ENCODE data around the gene GRIN3A.

Gene GRIN3A

DNA sequence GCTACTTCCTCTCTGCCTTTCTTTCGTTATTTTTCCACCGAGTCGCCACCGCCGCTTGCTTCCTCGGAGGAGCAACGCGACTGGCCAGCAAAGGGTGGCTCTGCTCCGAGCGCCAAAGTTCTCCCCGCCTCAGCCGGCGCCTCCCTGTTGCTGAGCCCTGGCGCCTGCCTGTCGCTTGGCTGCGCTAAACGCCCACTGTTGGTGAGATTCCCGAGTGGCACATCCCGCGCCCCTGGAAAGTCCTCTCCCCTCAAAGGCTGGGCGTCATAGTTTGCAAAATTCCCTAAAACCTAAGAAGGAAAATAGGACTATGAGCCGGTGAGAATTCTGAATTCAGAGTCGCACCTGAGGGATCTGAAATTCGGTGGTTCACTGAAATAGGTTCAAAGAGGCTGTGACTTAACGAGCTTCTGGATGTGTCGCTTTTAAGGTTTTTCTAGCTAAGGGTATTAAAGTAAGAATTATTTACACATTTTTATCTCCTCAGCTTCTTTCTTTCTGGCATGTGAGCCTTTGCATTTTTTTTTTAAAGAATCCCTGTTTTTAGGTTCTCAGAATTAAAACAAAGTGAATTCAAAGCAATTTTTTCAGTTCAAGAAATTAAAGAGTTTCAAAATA lies at the start of gene GRIN3A:
Gene GRIN3A (minus strand): TSS at position 82 of the 618 bp plus-strand sequence. CDS start 668 bp downstream, outside the sequence.
- peak within 1 kb of the TSS; percentile 23 for H3K4me3 ChIP-seq (ENCODE audit: low read length)
- no peak for DNase-seq (ENCODE audit: low read depth)
- TF ChIP-seq, protein P1, sequence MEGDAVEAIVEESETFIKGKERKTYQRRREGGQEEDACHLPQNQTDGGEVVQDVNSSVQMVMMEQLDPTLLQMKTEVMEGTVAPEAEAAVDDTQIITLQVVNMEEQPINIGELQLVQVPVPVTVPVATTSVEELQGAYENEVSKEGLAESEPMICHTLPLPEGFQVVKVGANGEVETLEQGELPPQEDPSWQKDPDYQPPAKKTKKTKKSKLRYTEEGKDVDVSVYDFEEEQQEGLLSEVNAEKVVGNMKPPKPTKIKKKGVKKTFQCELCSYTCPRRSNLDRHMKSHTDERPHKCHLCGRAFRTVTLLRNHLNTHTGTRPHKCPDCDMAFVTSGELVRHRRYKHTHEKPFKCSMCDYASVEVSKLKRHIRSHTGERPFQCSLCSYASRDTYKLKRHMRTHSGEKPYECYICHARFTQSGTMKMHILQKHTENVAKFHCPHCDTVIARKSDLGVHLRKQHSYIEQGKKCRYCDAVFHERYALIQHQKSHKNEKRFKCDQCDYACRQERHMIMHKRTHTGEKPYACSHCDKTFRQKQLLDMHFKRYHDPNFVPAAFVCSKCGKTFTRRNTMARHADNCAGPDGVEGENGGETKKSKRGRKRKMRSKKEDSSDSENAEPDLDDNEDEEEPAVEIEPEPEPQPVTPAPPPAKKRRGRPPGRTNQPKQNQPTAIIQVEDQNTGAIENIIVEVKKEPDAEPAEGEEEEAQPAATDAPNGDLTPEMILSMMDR (conservative IDR thresholded peaks at IDR 0.05; ENCODE audit: low read length), result no peak

DNA sequence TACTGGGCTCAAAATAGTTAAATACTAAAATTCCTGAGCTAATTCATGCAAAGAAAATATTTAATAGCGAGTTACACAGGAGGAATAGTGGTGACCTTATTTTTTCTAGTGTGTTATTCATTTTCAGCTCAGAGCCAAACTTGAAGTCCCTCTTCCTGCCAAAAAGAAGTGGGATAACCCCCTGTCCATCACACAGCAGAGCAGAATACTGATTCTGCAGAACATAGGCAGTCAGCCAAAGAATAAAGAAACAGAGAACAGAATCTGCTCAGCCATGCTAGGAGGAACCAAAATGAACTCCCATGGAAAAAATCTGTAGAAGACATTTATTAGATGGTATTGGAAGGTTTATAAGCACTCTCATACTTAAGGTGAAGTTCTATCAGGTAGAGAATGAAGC lies 49.4 kb upstream of the GRIN3A start:
- TF ChIP-seq, protein P1 (conservative IDR thresholded peaks at IDR 0.05; ENCODE audit: low read length), result no peak
- DNase-seq (ENCODE audit: low read depth), result no peak
- H3K4me3 ChIP-seq (ENCODE audit: low read length), result no peak overlapping the region

DNA sequence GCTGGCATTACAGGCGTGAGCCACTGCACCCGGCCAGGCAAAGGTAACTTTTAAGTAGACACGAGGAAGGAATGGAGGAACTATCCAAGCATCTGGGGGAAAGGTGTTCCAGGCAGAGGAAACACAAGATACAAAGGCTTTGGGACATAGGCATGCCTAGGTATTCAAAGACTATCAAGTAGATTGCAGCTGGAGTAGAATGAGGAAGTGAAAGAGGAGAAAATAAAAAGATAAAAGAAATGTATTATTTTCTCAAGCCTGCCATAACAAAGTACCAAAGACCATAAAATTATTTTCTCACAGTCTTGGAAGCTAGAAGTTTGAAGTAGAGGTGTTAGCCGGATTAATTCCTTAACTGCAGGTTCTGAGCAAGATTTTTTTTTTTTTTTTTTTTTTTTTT lies 39.9 kb upstream of the GRIN3A start:
- TF ChIP-seq, protein P1 (conservative IDR thresholded peaks at IDR 0.05; ENCODE audit: low read length), result no peak
- H3K4me3 ChIP-seq (ENCODE audit: low read length), result no peak overlapping the region
- DNase-seq (ENCODE audit: low read depth), result no peak

DNA sequence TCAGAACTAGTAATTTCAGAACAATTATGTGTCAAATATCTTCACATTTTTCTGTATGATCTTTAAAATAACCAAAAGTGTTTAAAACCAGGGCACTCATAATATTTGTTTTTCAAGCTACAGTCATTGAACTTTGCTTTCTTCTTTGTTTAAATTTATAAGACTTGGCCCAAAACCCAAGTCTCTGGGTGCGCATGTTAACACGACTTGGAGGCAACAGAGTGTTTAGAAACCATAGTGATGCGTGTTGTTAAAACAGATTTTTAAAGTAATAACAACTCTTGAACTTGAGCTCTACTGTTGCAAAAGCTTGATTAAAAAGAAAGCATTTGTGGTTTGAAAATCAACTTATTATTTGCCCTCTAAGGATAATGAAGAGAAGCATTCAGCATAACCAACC lies 26.0 kb upstream of the GRIN3A start:
- no peak for DNase-seq (ENCODE audit: low read depth)
- no peak overlapping the region for H3K4me3 ChIP-seq (ENCODE audit: low read length)
- TF ChIP-seq, protein P1 (conservative IDR thresholded peaks at IDR 0.05; ENCODE audit: low read length), result no peak

DNA sequence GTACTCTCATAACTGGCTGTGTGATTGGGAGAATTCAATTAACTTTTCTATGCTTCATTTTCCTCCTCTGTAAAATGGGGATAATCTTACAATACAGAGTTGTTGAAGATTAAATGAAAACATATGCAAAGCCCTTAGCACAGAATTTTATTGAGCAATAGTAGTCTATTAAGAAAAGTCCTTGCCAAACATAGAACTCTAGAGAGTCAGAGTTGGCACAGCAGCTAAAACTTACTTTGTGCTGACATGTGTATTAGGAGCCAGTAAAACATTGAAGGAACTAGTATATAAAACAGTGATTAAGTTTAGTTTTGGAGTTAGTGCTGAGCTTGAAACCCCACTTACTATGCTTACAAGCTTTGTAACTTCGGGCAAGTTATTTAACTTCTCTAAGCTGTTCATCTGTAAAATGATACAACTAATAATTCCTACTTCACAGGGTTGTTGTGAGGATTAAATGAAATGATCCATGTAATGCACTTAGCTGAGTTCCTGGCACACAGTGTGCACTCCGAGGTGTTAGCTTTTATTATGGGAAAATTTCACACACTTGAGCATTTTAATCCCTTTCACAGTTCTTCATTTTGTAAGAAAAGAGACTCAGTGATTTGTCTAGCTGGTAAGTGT lies 20.0 kb upstream of the GRIN3A start:
- TF ChIP-seq, protein P1 (conservative IDR thresholded peaks at IDR 0.05; ENCODE audit: low read length), result no peak
- H3K4me3 ChIP-seq (ENCODE audit: low read length), result no peak overlapping the region
- no peak for DNase-seq (ENCODE audit: low read depth)

DNA sequence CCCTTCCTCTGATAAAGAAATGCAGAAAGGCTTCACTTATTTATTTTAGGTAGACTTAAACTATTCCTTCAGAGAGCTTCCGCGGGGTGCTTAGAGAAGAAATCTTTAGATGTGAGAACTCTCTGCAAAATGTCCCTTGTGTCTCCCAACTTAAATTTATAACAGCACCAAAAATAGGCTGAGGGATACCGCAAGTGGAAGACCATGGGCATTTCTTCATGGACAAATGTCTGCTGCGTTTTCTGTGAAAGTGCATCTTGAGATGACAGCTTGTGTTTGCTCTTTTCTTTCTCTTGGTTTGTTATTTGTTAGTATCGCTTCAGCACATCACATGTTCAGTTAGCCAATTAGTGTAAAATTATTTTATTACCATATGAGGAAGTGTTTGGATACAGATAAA lies 15.3 kb upstream of the GRIN3A start:
- TF ChIP-seq, protein P1 (conservative IDR thresholded peaks at IDR 0.05; ENCODE audit: low read length), result no peak
- DNase-seq (ENCODE audit: low read depth), result no peak
- H3K4me3 ChIP-seq (ENCODE audit: low read length), result no peak overlapping the region

DNA sequence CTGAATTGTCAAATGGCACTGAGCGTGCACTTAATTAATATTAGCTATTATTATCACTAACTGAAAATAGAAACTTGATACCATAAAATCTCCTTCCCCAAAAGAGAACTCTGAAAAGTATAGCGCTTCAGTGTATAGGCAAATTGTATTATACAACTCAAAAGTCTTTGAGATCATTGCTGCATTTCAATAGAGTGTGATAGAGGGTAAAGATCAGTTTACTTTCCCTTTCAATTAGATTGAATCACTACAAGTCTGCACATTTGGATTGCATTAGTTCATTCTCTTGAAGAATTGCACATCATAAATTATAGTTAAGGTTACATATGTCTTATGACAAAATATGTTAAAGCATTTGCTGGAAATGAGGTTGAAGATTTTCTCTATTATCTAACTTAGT lies 13.4 kb upstream of the GRIN3A start:
- no peak overlapping the region for H3K4me3 ChIP-seq (ENCODE audit: low read length)
- no peak for DNase-seq (ENCODE audit: low read depth)
- TF ChIP-seq, protein P1 (conservative IDR thresholded peaks at IDR 0.05; ENCODE audit: low read length), result no peak
